HG03558 (cell line): Measurements from ENCODE around the gene PLEKHG7.
"Not testable (repeated sequence)": the region's sequence is repeated elsewhere in the genome, so short reads cannot be mapped to it uniquely, and the experiment has no call there.

Source experiments
- ATAC-seq: cut with Tn5 transposase; IDR thresholded peaks from one replicate; pipeline ENCODE4 v1.9.1; 2021; ENCODE audit warnings: moderate number of reproducible peaks; ENCODE audit not compliant: unreplicated experiment; ENCODE audit errors: extremely low read depth

Gene PLEKHG7

GRCh38 chr12:92702754-92703679 is at the start of gene PLEKHG7:
PLEKHG7 (plus strand) TSS chr12:92702989; CDS start chr12:92706632, 3,643 bp downstream.
- peak; percentile 91 for ATAC-seq

- ATAC-seq, result not testable (repeated sequence)
Measured at GRCh38 chr12:92654256-92654655, 48.5 kb upstream of the PLEKHG7 start.

GRCh38 chr12:92654929-92655328 is 47.9 kb upstream of the PLEKHG7 start:
- ATAC-seq, result no peak

- no peak for ATAC-seq
Measured at GRCh38 chr12:92656911-92657310, 45.9 kb upstream of the PLEKHG7 start.

GRCh38 chr12:92657770-92658169 is 45.0 kb upstream of the PLEKHG7 start:
- no peak for ATAC-seq

- ATAC-seq, result no peak
Measured at GRCh38 chr12:92658611-92659010, 44.2 kb upstream of the PLEKHG7 start.

GRCh38 chr12:92661269-92661668 is 41.5 kb upstream of the PLEKHG7 start:
- no peak for ATAC-seq

- ATAC-seq, result no peak
Measured at GRCh38 chr12:92665496-92665895, 37.3 kb upstream of the PLEKHG7 start.

- ATAC-seq, result no peak
Measured at GRCh38 chr12:92668739-92669138, 34.0 kb upstream of the PLEKHG7 start.

GRCh38 chr12:92671524-92671923 is 31.3 kb upstream of the PLEKHG7 start:
- not testable (repeated sequence) for ATAC-seq

GRCh38 chr12:92673756-92674155 is 29.0 kb upstream of the PLEKHG7 start:
- ATAC-seq, result peak; percentile 60

- ATAC-seq, result no peak
Measured at GRCh38 chr12:92674500-92674899, 28.3 kb upstream of the PLEKHG7 start.

- no peak for ATAC-seq
Measured at GRCh38 chr12:92675092-92675865, 27.5 kb upstream of the PLEKHG7 start.

- ATAC-seq, result no peak
Measured at GRCh38 chr12:92676710-92677109, 26.1 kb upstream of the PLEKHG7 start.

- no peak for ATAC-seq
Measured at GRCh38 chr12:92690601-92691000, 12.2 kb upstream of the PLEKHG7 start.

- ATAC-seq, result no peak
Measured at GRCh38 chr12:92695056-92695455, 7.7 kb upstream of the PLEKHG7 start.

- ATAC-seq, result no peak
Measured at GRCh38 chr12:92695577-92695976, 7.2 kb upstream of the PLEKHG7 start.

GRCh38 chr12:92696216-92696615 is 6.6 kb upstream of the PLEKHG7 start:
- no peak for ATAC-seq

- no peak for ATAC-seq
Measured at GRCh38 chr12:92698474-92698873, 4.3 kb upstream of the PLEKHG7 start.

GRCh38 chr12:92701441-92701840 is 1.3 kb upstream of the PLEKHG7 start:
- ATAC-seq, result no peak

GRCh38 chr12:92703786-92704185 is 997 bp downstream of the PLEKHG7 start:
- ATAC-seq, result no peak
